Neural cell (in vitro differentiated cells): ENCODE measurements around the gene RBM33.

Source experiments
- CTCF ChIP-seq: fragments of 450-650 bp; IDR thresholded peaks from 2 replicates; pipeline ENCODE4 v1.5.1; 2014; ENCODE audit warnings: antibody characterized with exemption, mild to moderate bottlenecking, moderate library complexity; ENCODE audit not compliant: poor library complexity, severe bottlenecking
- EP300 ChIP-seq: fragments of 450-650 bp; conservative IDR thresholded peaks from 2 replicates; pipeline ENCODE4 v1.6.1; 2014; ENCODE audit warnings: antibody characterized with exemption, mild to moderate bottlenecking, moderate library complexity; ENCODE audit not compliant: poor library complexity, severe bottlenecking
- EZH2 ChIP-seq: fragments of 200-600, 300-800 bp; shearing (Covaris generic), sonication (generic); IDR thresholded peaks from 2 replicates; pipeline ENCODE4 v1.6.1; 2014; ENCODE audit warnings: antibody characterized with exemption, low read length, borderline replicate concordance, mild to moderate bottlenecking; ENCODE audit not compliant: insufficient read depth, poor library complexity, severe bottlenecking
- POLR2AphosphoS5 ChIP-seq: IDR thresholded peaks from 2 replicates; pipeline ENCODE4 v1.6.1; 2012
- RAD21 ChIP-seq: fragments of 450-650 bp; conservative IDR thresholded peaks from 2 replicates; pipeline ENCODE4 v1.6.1; 2014; ENCODE audit warnings: antibody characterized with exemption, mild to moderate bottlenecking, moderate library complexity
- SMC3 ChIP-seq: fragments of 450-650 bp; conservative IDR thresholded peaks from 2 replicates; pipeline ENCODE4 v1.6.1; 2014; ENCODE audit warnings: antibody characterized with exemption, mild to moderate bottlenecking, moderate library complexity; ENCODE audit not compliant: poor library complexity
- TAF1 ChIP-seq: IDR thresholded peaks from 2 replicates; pipeline ENCODE4 v1.6.1; 2012; ENCODE audit warnings: low read depth
- TF ChIP-seq, protein P1 (sequence below): IDR thresholded peaks from 2 replicates; pipeline ENCODE4 v1.6.1; 2012; ENCODE audit warnings: borderline replicate concordance

GRCh38 chr7:155660059-155660757 lies 15.7 kb downstream of the RBM33 start:
- TF ChIP-seq CTCF (no peak), EZH2 (no peak), SMC3 (no peak), POLR2AphosphoS5 (no peak), EP300 (no peak), TAF1 (no peak), RAD21 (no peak)
- TF ChIP-seq, protein P1, sequence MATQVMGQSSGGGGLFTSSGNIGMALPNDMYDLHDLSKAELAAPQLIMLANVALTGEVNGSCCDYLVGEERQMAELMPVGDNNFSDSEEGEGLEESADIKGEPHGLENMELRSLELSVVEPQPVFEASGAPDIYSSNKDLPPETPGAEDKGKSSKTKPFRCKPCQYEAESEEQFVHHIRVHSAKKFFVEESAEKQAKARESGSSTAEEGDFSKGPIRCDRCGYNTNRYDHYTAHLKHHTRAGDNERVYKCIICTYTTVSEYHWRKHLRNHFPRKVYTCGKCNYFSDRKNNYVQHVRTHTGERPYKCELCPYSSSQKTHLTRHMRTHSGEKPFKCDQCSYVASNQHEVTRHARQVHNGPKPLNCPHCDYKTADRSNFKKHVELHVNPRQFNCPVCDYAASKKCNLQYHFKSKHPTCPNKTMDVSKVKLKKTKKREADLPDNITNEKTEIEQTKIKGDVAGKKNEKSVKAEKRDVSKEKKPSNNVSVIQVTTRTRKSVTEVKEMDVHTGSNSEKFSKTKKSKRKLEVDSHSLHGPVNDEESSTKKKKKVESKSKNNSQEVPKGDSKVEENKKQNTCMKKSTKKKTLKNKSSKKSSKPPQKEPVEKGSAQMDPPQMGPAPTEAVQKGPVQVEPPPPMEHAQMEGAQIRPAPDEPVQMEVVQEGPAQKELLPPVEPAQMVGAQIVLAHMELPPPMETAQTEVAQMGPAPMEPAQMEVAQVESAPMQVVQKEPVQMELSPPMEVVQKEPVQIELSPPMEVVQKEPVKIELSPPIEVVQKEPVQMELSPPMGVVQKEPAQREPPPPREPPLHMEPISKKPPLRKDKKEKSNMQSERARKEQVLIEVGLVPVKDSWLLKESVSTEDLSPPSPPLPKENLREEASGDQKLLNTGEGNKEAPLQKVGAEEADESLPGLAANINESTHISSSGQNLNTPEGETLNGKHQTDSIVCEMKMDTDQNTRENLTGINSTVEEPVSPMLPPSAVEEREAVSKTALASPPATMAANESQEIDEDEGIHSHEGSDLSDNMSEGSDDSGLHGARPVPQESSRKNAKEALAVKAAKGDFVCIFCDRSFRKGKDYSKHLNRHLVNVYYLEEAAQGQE = no peak
